Activated T-helper 2 cell treated with anti-CD3 and anti-CD28 coated beads, Interferon-gamma antibody, Interleukin-2, Interleukin-4, amounts not matched to agents 10 μg/mL and 5 μg/mL and 100 μg/mL, durations not matched to agents 14 hours and 24 hours and 36 hours (primary cell): ENCODE measurements around the gene HMGCL. TPM values are rescaled to one million over a fixed set of nuclear protein-coding genes. Genes with fewer than 3 reads are reported as not detected.
A peak's percentile ranks its signal among the peaks of the same experiment; 100 is the strongest.

Experiments used
- DNase-seq: peaks from one replicate; pipeline ENCODE4 v3.0.0; 2021; ENCODE audit warnings: low spot score
- H3K27ac Mint-ChIP-seq: one replicate; pipeline ENCODE4 v1.8.0; 2021; ENCODE audit warnings: mixed read lengths
- H3K27me3 Mint-ChIP-seq: one replicate; pipeline ENCODE4 v1.8.0; 2021; ENCODE audit warnings: low read depth, mixed read lengths
- H3K36me3 Mint-ChIP-seq: one replicate; pipeline ENCODE4 v1.8.0; 2021; ENCODE audit warnings: low read depth, mixed read lengths
- H3K4me1 Mint-ChIP-seq: one replicate; pipeline ENCODE4 v1.8.0; 2021; ENCODE audit warnings: low read depth, mixed read lengths
- H3K4me3 Mint-ChIP-seq: one replicate; pipeline ENCODE4 v1.8.0; 2021; ENCODE audit warnings: low read depth, mild to moderate bottlenecking, moderate library complexity, mixed read lengths
- H3K9me3 Mint-ChIP-seq: one replicate; pipeline ENCODE4 v1.8.0; 2021; ENCODE audit warnings: mixed read lengths
- intact Hi-C: fragments of 100-400 bp; cut with micrococcal nuclease; formaldehyde crosslinking; loops from one replicate; pipeline ENCODE4 v1.15.1; 2023
- total RNA-seq: library from RNA; stranded (reverse); gene quantifications from 2 replicates; pipeline ENCODE4 v1.2.3, GENCODE V29; 2022

Gene HMGCL
- total RNA-seq, 1 donor from 2014 or later = 22.8 TPM

DNA sequence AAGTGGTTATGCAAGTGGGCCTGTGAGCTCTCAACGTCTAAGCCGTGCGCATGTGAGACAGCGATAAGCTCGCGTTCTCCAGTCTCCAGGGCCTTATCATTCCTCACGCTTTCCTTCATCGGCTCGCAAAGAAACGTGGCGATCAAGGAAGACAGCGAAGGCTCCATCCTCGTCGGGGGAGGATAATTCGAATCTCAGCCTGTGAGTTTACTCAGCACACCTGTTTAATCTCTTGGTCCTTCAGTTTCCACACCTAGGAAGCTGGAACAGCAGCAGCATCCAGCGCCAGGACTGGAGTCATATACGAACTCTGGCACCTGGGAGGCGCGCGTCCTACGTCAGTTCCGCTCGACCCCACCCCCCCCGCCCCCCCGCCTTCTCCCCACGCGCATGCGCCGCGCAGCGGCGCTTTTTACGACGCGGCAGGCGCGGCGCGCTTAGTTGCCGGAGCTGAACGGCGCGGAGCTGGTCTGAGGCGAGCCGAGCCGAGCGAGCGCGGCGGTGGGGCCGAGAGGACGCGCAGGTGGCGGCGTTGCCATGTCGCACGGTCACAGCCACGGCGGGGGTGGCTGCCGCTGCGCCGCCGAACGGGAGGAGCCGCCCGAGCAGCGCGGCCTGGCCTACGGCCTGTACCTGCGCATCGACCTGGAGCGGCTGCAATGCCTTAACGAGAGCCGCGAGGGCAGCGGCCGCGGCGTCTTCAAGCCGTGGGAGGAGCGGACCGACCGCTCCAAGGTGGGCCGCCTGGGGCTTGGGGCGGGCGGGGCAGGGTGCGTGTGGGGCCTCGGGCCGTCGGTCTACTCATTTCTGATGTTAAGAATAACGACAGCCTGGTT lies 47.0 kb downstream of the HMGCL start, which contains the start of gene PITHD1:
Gene PITHD1 (plus strand): TSS at position 440 of the 836 bp plus-strand sequence. CDS start 98 bp downstream, at position 538.
- Mint-ChIP-seq H3K27me3 (no peaks in the 10 kb centered on the region), H3K27ac (peak within 1 kb of the TSS; percentile 94), H3K4me3 (peak within 1 kb of the TSS; percentile 92)

GRCh38 chr1:23776217-23776616 lies 49.0 kb downstream of the HMGCL start:
- H3K9me3 Mint-ChIP-seq = no peaks in the 10 kb centered on the region
- peaks cover 15% of the 10 kb centered on the region for H3K36me3 Mint-ChIP-seq
- H3K27me3 Mint-ChIP-seq = no peaks in the 10 kb centered on the region
- peaks cover 38% of the 10 kb centered on the region for H3K4me1 Mint-ChIP-seq
- no peak for DNase-seq
- no peak overlapping the region for H3K4me3 Mint-ChIP-seq
- intact Hi-C loops = no loop called here
- peak overlapping the region; percentile 17 for H3K27ac Mint-ChIP-seq

More for the DNA sequence above, 47.0 kb downstream of the HMGCL start, which contains the start of gene PITHD1:
- DNase-seq = peak; percentile 83
- H3K36me3 Mint-ChIP-seq = peaks cover 22% of the 10 kb centered on the region
- peaks cover 31% of the 10 kb centered on the region for H3K4me1 Mint-ChIP-seq
- intact Hi-C loops = loop anchor here (1.0 kb wide), 1 partner anchor 22 kb away; the partner anchor contains the start of gene GALE
- H3K9me3 Mint-ChIP-seq = no peaks in the 10 kb centered on the region

GRCh38 chr1:23774174-23774880 lies 50.9 kb downstream of the HMGCL start:
- H3K36me3 Mint-ChIP-seq = peaks cover 3% of the 10 kb centered on the region
- intact Hi-C loops = no loop called here
- no peaks in the 10 kb centered on the region for H3K9me3 Mint-ChIP-seq
- no peak for DNase-seq
- H3K27ac Mint-ChIP-seq = no peak overlapping the region
- H3K4me1 Mint-ChIP-seq = peaks cover 28% of the 10 kb centered on the region
- H3K27me3 Mint-ChIP-seq = no peaks in the 10 kb centered on the region
- no peak overlapping the region for H3K4me3 Mint-ChIP-seq

GRCh38 chr1:23772854-23773242 lies 52.4 kb downstream of the HMGCL start:
- DNase-seq = no peak
- intact Hi-C loops = loop anchor here (1.0 kb wide), 1 partner anchor 143 kb away; no protein-coding TSS in a partner anchor
- Mint-ChIP-seq H3K27me3 (no peaks in the 10 kb centered on the region), H3K36me3 (peaks cover 5% of the 10 kb centered on the region), H3K9me3 (no peaks in the 10 kb centered on the region), H3K4me1 (peaks cover 25% of the 10 kb centered on the region), H3K4me3 (no peak overlapping the region), H3K27ac (no peak overlapping the region)

- peak; percentile 79 for DNase-seq
- Mint-ChIP-seq H3K9me3 (no peaks in the 10 kb centered on the region), H3K4me3 (no peak overlapping the region)
These were observed 53.0 kb downstream of the HMGCL start for GRCh38 chr1:23772049-23772853.

GRCh38 chr1:23768733-23769132 lies 56.5 kb downstream of the HMGCL start:
- peaks cover 17% of the 10 kb centered on the region for H3K36me3 Mint-ChIP-seq
- no peak overlapping the region for H3K4me3 Mint-ChIP-seq
- intact Hi-C loops = no loop called here

More at GRCh38 chr1:23772049-23772853, 53.0 kb downstream of the HMGCL start:
- Mint-ChIP-seq H3K27ac (no peak overlapping the region), H3K27me3 (no peaks in the 10 kb centered on the region), H3K4me1 (peaks cover 23% of the 10 kb centered on the region), H3K36me3 (peaks cover 10% of the 10 kb centered on the region)
- intact Hi-C loops = loop anchor here (1.0 kb wide), 1 partner anchor 144 kb away; no protein-coding TSS in a partner anchor

DNA sequence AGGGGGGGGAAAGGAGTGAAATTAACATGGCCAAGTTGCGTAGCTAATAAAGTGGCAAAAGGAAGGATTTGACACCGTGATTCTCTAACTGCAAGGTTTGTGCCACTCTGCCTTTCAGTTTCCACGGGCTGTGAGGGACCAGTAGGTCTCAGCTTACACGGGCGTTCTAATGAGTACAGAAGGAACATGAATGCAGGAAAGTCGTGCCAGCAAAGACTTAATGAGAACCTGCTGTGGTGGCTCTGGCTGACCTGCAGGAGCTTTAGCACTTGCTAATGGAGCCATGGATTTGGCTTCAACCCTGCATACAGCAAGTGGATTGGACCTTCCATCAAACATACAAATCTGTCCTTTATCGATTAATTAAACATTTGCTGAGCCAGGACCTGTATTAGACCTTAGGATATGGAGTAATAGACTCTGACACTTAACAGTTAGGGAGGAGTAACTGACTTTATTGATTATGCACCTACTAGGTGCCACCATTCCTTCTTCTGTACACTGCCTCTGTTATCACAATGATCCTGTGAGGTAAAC lies 62.1 kb downstream of the HMGCL start:
- no peak for DNase-seq
- H3K27me3 Mint-ChIP-seq = no peaks in the 10 kb centered on the region
- no peak overlapping the region for H3K4me3 Mint-ChIP-seq
- H3K27ac Mint-ChIP-seq = no peak overlapping the region
- intact Hi-C loops = no loop called here
- H3K36me3 Mint-ChIP-seq = peaks cover 54% of the 10 kb centered on the region
- no peaks in the 10 kb centered on the region for H3K4me1 Mint-ChIP-seq
- no peaks in the 10 kb centered on the region for H3K9me3 Mint-ChIP-seq

More at GRCh38 chr1:23768733-23769132, 56.5 kb downstream of the HMGCL start:
- no peaks in the 10 kb centered on the region for H3K9me3 Mint-ChIP-seq
- DNase-seq = no peak
- no peaks in the 10 kb centered on the region for H3K27me3 Mint-ChIP-seq
- H3K27ac Mint-ChIP-seq = no peak overlapping the region
- H3K4me1 Mint-ChIP-seq = peaks cover 7% of the 10 kb centered on the region

DNA sequence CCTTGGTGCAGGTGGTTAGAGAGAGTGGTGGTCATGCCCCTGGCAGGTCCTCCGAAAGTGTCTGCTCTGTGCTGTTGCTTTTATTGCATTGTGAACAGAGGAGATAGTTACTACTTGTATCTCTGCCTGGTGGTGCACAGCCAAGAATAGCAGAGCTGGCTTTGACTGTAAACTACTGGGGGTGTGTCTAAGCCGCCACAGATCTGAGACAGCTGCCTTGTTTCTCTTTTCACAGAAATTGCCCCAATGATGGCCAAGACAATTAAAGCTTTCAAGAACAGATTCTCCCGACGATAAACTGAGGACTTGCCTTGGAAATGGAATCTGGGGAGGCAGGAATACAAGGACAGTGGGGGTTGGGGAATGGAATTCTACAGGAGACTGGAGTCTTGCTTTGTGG lies 66.0 kb downstream of the HMGCL start:
- DNase-seq = no peak
- H3K27me3 Mint-ChIP-seq = no peaks in the 10 kb centered on the region
- peaks cover 71% of the 10 kb centered on the region for H3K36me3 Mint-ChIP-seq
- H3K9me3 Mint-ChIP-seq = no peaks in the 10 kb centered on the region
- no peaks in the 10 kb centered on the region for H3K4me1 Mint-ChIP-seq
- H3K27ac Mint-ChIP-seq = no peak overlapping the region
- intact Hi-C loops = no loop called here
- no peak overlapping the region for H3K4me3 Mint-ChIP-seq

- DNase-seq = no peak
- no peaks in the 10 kb centered on the region for H3K27me3 Mint-ChIP-seq
- no peak overlapping the region for H3K4me3 Mint-ChIP-seq
- peaks cover 79% of the 10 kb centered on the region for H3K36me3 Mint-ChIP-seq
- no peak overlapping the region for H3K27ac Mint-ChIP-seq
- no peaks in the 10 kb centered on the region for H3K4me1 Mint-ChIP-seq
- no peaks in the 10 kb centered on the region for H3K9me3 Mint-ChIP-seq
- intact Hi-C loops = no loop called here
These were observed 67.4 kb downstream of the HMGCL start for GRCh38 chr1:23757812-23758211.

DNA sequence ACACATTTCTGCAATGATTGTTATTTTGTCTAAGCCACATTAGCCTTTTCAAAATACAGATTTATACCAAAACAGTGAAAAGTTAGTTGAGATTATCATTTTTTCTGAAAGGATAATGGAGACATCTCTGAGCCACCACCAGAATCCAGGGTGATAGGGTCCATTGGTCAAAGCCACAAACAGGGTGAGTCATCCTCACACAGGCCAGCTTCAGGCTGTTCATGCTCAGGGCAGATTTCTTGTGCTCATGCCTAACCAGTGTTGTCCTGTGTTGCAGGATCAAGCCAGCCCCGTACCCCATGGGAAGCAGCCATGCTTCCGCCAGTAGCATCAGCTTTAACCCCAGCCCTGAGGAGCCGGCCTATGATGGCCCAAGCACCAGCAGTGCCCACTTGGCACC lies 68.6 kb downstream of the HMGCL start:
- H3K27me3 Mint-ChIP-seq = no peaks in the 10 kb centered on the region
- no peak for DNase-seq
- H3K27ac Mint-ChIP-seq = no peak overlapping the region
- H3K36me3 Mint-ChIP-seq = peaks cover 78% of the 10 kb centered on the region
- no peaks in the 10 kb centered on the region for H3K4me1 Mint-ChIP-seq
- no peaks in the 10 kb centered on the region for H3K9me3 Mint-ChIP-seq
- intact Hi-C loops = no loop called here
- H3K4me3 Mint-ChIP-seq = no peak overlapping the region

GRCh38 chr1:23752909-23753308 lies 72.3 kb downstream of the HMGCL start:
- H3K27ac Mint-ChIP-seq = no peak overlapping the region
- no peaks in the 10 kb centered on the region for H3K9me3 Mint-ChIP-seq
- peaks cover 7% of the 10 kb centered on the region for H3K4me1 Mint-ChIP-seq
- no peak for DNase-seq
- H3K36me3 Mint-ChIP-seq = peaks cover 74% of the 10 kb centered on the region
- H3K27me3 Mint-ChIP-seq = no peaks in the 10 kb centered on the region
- no peak overlapping the region for H3K4me3 Mint-ChIP-seq
- intact Hi-C loops = no loop called here
